ENCODE results near the gene BICRA.
"Not testable (repeated sequence)": the region's sequence is repeated elsewhere in the genome, so short reads cannot be mapped to it uniquely, and the experiment has no call there.

The BICRA gene

GRCh38 chr19:47716270-47716937 is 107.5 kb downstream of the BICRA start:
- DNase-seq (ENCODE audit: low spot score), result no peak

DNA sequence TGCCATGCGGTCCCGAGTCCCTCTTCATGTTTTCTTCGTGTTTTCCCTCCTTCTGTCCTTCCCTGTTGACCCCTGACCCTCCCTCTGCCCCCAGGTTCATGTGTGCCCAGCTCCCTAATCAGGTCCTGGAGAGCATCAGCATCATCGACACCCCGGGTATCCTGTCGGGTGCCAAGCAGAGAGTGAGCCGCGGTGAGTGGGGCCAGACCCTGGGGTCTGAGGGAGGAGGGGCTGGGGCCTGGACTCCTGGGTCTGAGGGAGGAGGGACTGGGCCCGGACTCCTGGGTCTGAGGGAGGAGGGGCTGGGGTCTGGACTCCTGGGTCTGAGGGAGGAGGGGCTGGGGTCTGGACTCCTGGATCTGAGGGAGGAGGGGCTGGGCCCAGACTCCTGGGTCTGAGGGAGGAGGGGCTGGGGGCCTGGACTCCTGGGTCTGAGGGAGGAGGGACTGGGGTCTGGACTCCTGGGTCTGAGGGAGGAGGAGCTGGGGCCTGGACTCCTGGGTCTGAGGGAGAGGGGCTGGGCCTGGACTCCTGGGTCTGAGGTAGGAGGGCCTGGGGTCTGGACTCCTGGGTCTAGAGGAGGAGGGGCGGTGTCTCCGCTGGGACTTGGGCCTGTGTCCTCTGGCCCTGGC is 109.6 kb downstream of the BICRA start:
- not testable (repeated sequence) for DNase-seq (ENCODE audit: low spot score)

GRCh38 chr19:47719047-47719859 is 110.3 kb downstream of the BICRA start:
- peak; percentile 95 for DNase-seq (ENCODE audit: low spot score)

DNA sequence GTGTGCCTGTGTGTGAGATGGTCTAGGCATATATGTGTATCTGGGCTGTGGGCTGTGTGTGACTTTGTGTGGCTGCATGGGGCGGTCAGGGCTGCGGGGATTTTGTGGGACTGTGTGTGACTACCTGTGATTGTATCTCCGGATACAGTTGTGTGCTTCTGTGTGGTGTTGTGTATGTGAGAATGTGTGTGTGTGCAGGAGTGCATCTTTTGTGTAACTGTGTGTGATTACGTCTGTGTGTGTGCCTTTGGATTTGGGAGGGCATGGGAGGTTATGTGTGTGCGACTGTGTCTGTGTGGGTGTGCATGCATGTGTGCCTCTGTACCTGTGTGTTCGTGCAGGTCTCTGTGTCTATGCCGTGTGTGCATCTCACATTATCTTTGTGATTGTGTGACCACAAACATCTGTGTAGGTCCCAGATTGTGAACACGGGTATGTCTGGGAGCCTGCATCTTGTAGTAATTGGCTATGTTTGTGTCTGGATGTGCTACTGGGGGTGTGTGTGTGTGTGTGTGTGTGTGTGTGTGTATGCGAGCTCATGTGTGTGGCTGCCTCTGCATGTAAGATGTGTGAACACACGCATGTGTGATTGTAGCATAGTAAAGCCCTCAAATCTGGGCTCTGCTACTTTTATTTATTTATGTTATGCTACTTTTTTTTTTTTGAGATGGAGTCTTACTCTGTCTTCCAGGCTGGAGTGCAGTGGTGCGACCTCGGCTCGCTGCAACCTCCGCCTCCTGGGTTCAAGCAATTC is 111.9 kb downstream of the BICRA start:
- no peak for DNase-seq (ENCODE audit: low spot score)

GRCh38 chr19:47723581-47723940 is 114.6 kb downstream of the BICRA start:
- no peak for DNase-seq (ENCODE audit: low spot score)

DNA sequence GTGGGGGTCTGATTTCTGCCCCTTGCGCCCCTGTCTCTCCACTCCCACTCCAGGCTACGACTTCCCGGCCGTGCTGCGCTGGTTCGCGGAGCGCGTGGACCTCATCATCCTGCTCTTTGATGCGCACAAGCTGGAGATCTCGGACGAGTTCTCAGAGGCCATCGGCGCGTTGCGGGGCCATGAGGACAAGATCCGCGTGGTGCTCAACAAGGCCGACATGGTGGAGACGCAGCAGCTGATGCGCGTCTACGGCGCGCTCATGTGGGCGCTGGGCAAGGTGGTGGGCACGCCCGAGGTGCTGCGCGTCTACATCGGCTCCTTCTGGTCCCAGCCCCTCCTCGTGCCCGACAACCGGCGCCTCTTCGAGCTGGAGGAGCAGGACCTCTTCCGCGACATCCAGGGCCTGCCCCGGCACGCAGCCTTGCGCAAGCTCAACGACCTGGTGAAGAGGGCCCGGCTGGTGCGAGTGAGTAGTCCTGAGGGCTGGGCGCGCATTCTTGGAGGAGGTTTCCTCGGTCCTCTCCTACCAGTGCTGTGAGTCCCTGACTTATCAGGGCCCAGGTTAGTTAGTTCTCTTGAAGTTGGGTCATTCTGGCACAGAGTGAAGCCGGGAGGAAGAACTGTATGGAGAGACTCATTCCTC is 116.9 kb downstream of the BICRA start:
- no peak for DNase-seq (ENCODE audit: low spot score)

DNA sequence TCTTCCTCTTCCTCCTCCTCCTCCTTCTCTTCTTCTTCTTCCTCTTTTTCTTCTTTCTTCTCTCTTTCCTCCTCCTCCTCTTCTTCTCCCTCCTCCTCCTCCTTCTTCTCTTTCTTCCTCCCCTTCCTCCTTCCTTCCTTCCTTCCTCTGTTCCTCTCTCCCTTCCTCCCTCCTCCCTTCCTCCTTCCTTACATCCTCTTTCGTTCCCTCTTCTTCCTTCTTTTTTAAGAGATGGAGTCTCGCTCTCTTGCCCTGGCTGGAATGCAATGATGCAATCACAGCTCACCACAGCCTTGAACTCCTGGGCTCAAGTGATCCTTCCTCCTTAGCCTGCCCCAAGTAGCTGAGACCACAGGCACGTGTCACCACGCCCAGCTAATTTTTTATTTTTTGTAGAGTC is 117.5 kb downstream of the BICRA start:
- no peak for DNase-seq (ENCODE audit: low spot score)

- not testable (repeated sequence) for DNase-seq (ENCODE audit: low spot score)
Measured at GRCh38 chr19:47728295-47728694, 119.4 kb downstream of the BICRA start.

GRCh38 chr19:47729468-47729798 is 120.5 kb downstream of the BICRA start:
- DNase-seq (ENCODE audit: low spot score), result peak; percentile 89

DNA sequence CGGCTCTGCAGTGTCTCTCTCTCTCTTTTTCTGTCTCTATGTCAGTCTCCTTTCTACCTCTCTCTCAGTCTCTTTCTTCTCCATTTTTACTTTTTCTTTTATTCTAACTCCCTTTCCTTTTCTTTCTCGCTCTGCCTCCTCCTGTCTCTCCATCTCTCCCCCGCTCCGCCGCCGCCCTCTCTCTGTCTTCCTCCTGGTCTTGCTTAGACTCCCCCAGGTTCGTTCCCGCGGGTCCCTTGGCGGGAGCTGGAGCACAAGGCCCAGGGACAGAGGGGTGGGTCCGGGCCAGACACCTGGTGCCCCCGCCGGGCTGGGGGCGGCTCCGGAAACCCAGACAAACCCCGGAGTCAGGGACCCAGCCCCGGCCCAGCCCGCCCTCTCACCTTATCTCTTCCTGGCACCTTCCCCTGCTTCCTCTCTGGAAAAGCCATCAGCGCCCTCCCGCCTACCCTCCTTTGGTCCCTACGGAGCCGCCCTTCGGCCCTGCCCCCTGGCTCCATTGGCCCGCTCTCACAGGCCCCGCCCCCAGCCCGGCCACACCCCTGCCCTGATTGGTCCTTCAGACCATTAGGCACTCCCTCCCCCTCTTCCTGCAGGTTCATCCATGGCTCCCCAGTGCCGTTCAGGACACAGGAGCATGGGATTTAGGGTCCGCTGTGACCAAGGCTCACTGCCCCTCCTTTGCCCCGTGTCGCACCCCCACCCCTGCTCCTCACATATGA is 121.0 kb downstream of the BICRA start:
- peak; percentile 12 for DNase-seq (ENCODE audit: low spot score)

DNA sequence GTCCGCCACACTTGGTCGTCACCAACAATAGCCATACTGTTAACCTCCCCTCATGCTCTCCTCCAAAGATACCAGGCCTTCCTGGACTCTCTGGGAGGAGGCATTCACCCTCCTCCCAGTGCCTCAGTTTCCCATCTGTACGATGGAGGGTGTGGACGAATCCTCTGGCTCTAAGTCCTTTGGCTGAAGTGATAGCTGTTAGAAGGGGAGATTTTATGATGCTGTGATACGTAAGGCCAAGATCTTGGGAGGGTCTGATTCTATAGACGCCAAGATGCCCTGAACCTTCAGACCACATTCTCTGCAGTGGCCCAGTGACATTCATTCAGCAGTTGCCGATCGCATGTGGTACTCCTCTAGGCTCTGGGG is 121.6 kb downstream of the BICRA start:
- no peak for DNase-seq (ENCODE audit: low spot score)

GRCh38 chr19:47730910-47731309 is 122.0 kb downstream of the BICRA start:
- DNase-seq (ENCODE audit: low spot score), result no peak

DNA sequence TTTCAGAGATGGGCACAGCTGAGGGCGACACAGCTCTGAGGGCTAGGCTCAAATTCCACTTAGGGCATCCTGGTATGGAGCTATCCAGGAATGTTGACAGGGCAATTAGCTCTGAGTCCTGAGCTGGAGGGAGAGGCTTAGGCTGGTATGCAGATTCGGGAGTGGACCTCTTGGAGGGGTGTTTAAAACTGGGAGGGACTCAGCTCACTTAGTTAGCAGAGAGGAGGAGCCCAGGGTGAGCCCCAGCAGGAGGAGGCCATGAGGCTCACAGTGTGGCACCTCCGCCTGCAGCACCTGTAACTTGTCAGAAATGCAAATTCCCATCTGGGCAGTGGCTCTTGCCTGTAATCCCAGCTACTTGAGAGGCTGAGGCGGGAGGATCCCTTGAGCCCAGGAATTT is 126.2 kb downstream of the BICRA start:
- no peak for DNase-seq (ENCODE audit: low spot score)

- no peak for DNase-seq (ENCODE audit: low spot score)
Measured at GRCh38 chr19:47740866-47741519, 132.1 kb downstream of the BICRA start.

DNA sequence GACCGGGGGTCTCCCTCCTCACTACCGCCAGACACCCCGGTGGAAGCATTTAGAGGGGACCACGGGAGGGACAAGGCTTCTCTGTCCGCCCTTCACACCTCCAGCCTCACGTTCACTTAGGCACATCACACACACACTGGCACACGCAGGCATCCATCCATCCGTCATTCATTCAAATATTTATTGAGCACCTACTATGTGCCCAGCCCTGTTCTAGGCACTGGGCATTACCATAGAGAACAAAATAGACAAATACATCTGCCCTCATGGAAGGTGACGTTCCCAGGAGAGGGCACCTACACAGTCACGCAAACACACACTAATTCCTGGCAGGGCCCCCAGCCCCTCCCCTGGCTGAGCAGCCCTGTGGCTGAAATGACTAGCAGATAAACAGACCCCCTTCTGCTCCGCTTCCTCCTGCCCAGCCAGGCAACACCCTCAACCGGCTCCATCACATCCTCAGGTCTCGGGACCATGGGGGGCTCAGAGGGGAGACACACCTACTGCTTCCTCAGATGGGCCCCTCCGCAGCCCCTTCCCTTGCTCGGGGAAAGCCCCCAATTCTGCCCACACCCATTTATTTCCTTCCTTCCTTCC is 132.7 kb downstream of the BICRA start:
- DNase-seq (ENCODE audit: low spot score), result no peak

GRCh38 chr19:47742634-47743033 is 133.7 kb downstream of the BICRA start:
- peak; percentile 52 for DNase-seq (ENCODE audit: low spot score)

- DNase-seq (ENCODE audit: low spot score), result peak; percentile 98
Measured at GRCh38 chr19:47745010-47745901, 136.3 kb downstream of the BICRA start, which contains the start of gene NOP53. TSS of gene NOP53 (plus strand) at chr19:47745546. CDS start at chr19:47745560, 14 bp downstream.

- not testable (repeated sequence) for DNase-seq (ENCODE audit: low spot score)
Measured at GRCh38 chr19:47746129-47746528, 137.2 kb downstream of the BICRA start.

- no peak for DNase-seq (ENCODE audit: low spot score)
Measured at GRCh38 chr19:47749326-47749725, 140.4 kb downstream of the BICRA start.

Measured in hepatic stellate cell (primary cell).